GM23338 (cell line): ENCODE measurements around the gene PDSS2. TPM values are rescaled to one million over a fixed set of nuclear protein-coding genes. Genes with fewer than 3 reads are reported as not detected.

Source experiments
- ATAC-seq: fragments of 200-7000 bp; cut with Tn5 transposase; 3 replicates; pipeline ENCODE4 v1.9.1; 2020
- DNase-seq: peaks from one replicate; pipeline ENCODE4 v3.0.0-alpha.2; 2015; ENCODE audit warnings: low spot score
- H2AFZ ChIP-seq: fragments of 200-600 bp; sonication (generic); 2 replicates; pipeline ENCODE4 v1.8.0; 2016; ENCODE audit warnings: antibody characterized with exemption, mild to moderate bottlenecking, moderate library complexity
- H3F3A ChIP-seq: fragments of 200-600 bp; sonication (generic); replicated peaks from 2 replicates; pipeline ENCODE4 v1.8.0; 2017; ENCODE audit warnings: antibody characterized with exemption, mixed run types, low read depth
- H3K27ac ChIP-seq: fragments of 200-600 bp; sonication (generic); 2 replicates; pipeline ENCODE4 v1.6.1; 2016; ENCODE audit warnings: low read depth
- H3K27me3 ChIP-seq: fragments of 200-600 bp; sonication (generic); 2 replicates; pipeline ENCODE4 v1.8.0; 2016; ENCODE audit warnings: mild to moderate bottlenecking, mixed run types, moderate library complexity; ENCODE audit not compliant: insufficient read depth
- H3K36me3 ChIP-seq: fragments of 200-600 bp; sonication (generic); 2 replicates; pipeline ENCODE4 v1.8.0; 2016; ENCODE audit warnings: mild to moderate bottlenecking; ENCODE audit not compliant: insufficient read depth
- H3K4me1 ChIP-seq: fragments of 200-600 bp; sonication (generic); 2 replicates; pipeline ENCODE4 v1.8.0; 2016; ENCODE audit warnings: mild to moderate bottlenecking, moderate library complexity; ENCODE audit not compliant: insufficient read depth
- H3K4me2 ChIP-seq: fragments of 200-600 bp; sonication (generic); 2 replicates; pipeline ENCODE4 v1.7.1; 2017; ENCODE audit warnings: mixed run types
- H3K4me3 ChIP-seq: fragments of 200-600 bp; sonication (generic); 2 replicates; pipeline ENCODE4 v1.6.1; 2016; ENCODE audit warnings: mixed run types
- H3K79me2 ChIP-seq: fragments of 200-600 bp; sonication (generic); replicated peaks from 2 replicates; pipeline ENCODE4 v1.8.0; 2017; ENCODE audit warnings: mild to moderate bottlenecking; ENCODE audit not compliant: insufficient read depth
- H3K9me2 ChIP-seq: fragments of 200-600 bp; sonication (generic); 2 replicates; pipeline ENCODE4 v1.8.0; 2017; ENCODE audit not compliant: insufficient read depth
- H4K20me1 ChIP-seq: fragments of 200-600 bp; sonication (generic); replicated peaks from 2 replicates; pipeline ENCODE4 v1.8.0; 2017; ENCODE audit warnings: mild to moderate bottlenecking; ENCODE audit not compliant: insufficient read depth
- H3K27ac Mint-ChIP-seq: 2 replicates; pipeline ENCODE4 v1.8.0; 2020; ENCODE audit warnings: inconsistent platforms, mild to moderate bottlenecking, moderate library complexity, mixed read lengths
- H3K27me3 Mint-ChIP-seq: 3 replicates; pipeline ENCODE4 v1.8.0; 2022; ENCODE audit warnings: low read depth, mild to moderate bottlenecking, moderate library complexity, mixed read lengths, inconsistent platforms; ENCODE audit not compliant: insufficient read depth, poor library complexity
- H3K36me3 Mint-ChIP-seq: 3 replicates; pipeline ENCODE4 v1.8.0; 2021; ENCODE audit warnings: low read depth, mild to moderate bottlenecking, inconsistent platforms, moderate library complexity, mixed read lengths
- H3K4me1 Mint-ChIP-seq: 3 replicates; pipeline ENCODE4 v1.8.0; 2020; ENCODE audit warnings: mild to moderate bottlenecking, inconsistent platforms, mixed read lengths
- H3K4me3 Mint-ChIP-seq: 3 replicates; pipeline ENCODE4 v1.8.0; 2021; ENCODE audit warnings: moderate library complexity, mild to moderate bottlenecking, inconsistent platforms, mixed read lengths
- H3K9me3 Mint-ChIP-seq: 3 replicates; pipeline ENCODE4 v1.8.0; 2020; ENCODE audit warnings: moderate library complexity, mild to moderate bottlenecking, inconsistent platforms, mixed read lengths
- CREB1 ChIP-seq: fragments of 250-450 bp; sonication (Bioruptor Pico); IDR thresholded peaks from 2 replicates; pipeline ENCODE4 v1.5.0; 2020; ENCODE audit warnings: low read depth, mild to moderate bottlenecking, moderate library complexity
- CTCF ChIP-seq, 2 experiments: fragments of 200-600 bp in 1 of 2; sonication (generic) in 1 of 2; conservative IDR thresholded peaks; 2 replicates each; pipeline versions ENCODE4 v1.5.1 to v1.6.1; 2016 to 2017; ENCODE audit warnings: antibody characterized with exemption in 2 of 2, low read depth in 2 of 2, mild to moderate bottlenecking in 2 of 2, moderate library complexity in 1 of 2
- ETS1 ChIP-seq: IDR thresholded peaks from 2 replicates; pipeline ENCODE4 v1.6.1; 2016; ENCODE audit warnings: antibody characterized with exemption
- EZH2 ChIP-seq: fragments of 200-600 bp; sonication (generic); IDR thresholded peaks from one replicate; pipeline ENCODE4 v1.8.0; 2017; ENCODE audit warnings: antibody characterized with exemption, mild to moderate bottlenecking, low read depth; ENCODE audit not compliant: unreplicated experiment
- EZH2phosphoT487 ChIP-seq: fragments of 200-600 bp; sonication (generic); IDR thresholded peaks from one replicate; pipeline ENCODE4 v1.8.1; 2018; ENCODE audit warnings: antibody characterized with exemption; ENCODE audit not compliant: unreplicated experiment
- JUNB ChIP-seq: IDR thresholded peaks from one replicate; pipeline ENCODE4 v1.6.1; 2016; ENCODE audit warnings: antibody characterized with exemption; ENCODE audit not compliant: unreplicated experiment
- NANOG ChIP-seq: IDR thresholded peaks from 2 replicates; pipeline ENCODE4 v1.6.1; 2016; ENCODE audit warnings: antibody characterized with exemption, borderline replicate concordance
- POLR2AphosphoS5 ChIP-seq: IDR thresholded peaks from 2 replicates; pipeline ENCODE4 v1.6.1; 2016; ENCODE audit warnings: antibody characterized with exemption, low read depth
- STAT1 ChIP-seq: IDR thresholded peaks from one replicate; pipeline ENCODE4 v1.6.1; 2016; ENCODE audit warnings: antibody characterized with exemption; ENCODE audit not compliant: unreplicated experiment
- ZNF114 ChIP-seq: fragments of 250-450 bp; sonication (Bioruptor Pico); IDR thresholded peaks from 2 replicates; pipeline ENCODE4 v1.5.0; 2020; ENCODE audit warnings: mild to moderate bottlenecking, moderate library complexity
- ZNF331 ChIP-seq: fragments of 250-450 bp; sonication (Bioruptor Pico); IDR thresholded peaks from 2 replicates; pipeline ENCODE4 v1.5.0; 2020; ENCODE audit warnings: low read depth, mild to moderate bottlenecking, moderate library complexity
- polyA plus RNA-seq: library from polyadenylated mRNA; unstranded; fragments of >200 nt; fragmentation: Nextera tagmentation; extraction: Ambion mirVana; gene quantifications from 2 replicates; pipeline ENCODE4 v1.2.1, GENCODE V29; 2016
- total RNA-seq: library from RNA; depleted of rRNA; stranded (reverse); fragments of >200 nt; shearing (Covaris generic); gene quantifications from 2 replicates; pipeline ENCODE4 v1.2.3, GENCODE V29; 2014
- TF ChIP-seq, protein P1 (sequence below): fragments of 250-450 bp; sonication (Bioruptor Pico); IDR thresholded peaks from 2 replicates; pipeline ENCODE4 v1.5.0; 2020; ENCODE audit warnings: mild to moderate bottlenecking, moderate library complexity
- TF ChIP-seq, protein P2 (sequence below): IDR thresholded peaks from one replicate; pipeline ENCODE4 v1.6.1; 2018; ENCODE audit warnings: antibody characterized with exemption; ENCODE audit not compliant: unreplicated experiment

Gene PDSS2
- total and polyA plus RNA-seq, 2 experiments from 2014 or later, result 7.3 to 16.7 TPM

- H3K9me2 ChIP-seq, result no peaks in the 10 kb centered on the region
- H3K36me3 ChIP-seq, result no peaks in the 10 kb centered on the region
- H3K79me2 ChIP-seq, result no peaks in the 10 kb centered on the region
- Mint-ChIP-seq H3K27ac (no peak overlapping the region), H3K27me3 (peaks cover 3% of the 10 kb centered on the region), H3K4me3 (no peak overlapping the region), H3K4me1 (peaks cover 17% of the 10 kb centered on the region), H3K9me3 (no peaks in the 10 kb centered on the region), H3K36me3 (no peaks in the 10 kb centered on the region)
- no peaks in the 10 kb centered on the region for H3K27me3 ChIP-seq
- H3F3A ChIP-seq, result no peaks in the 10 kb centered on the region
- no peak overlapping the region for H2AFZ ChIP-seq
- H3K4me3 ChIP-seq, result no peak overlapping the region
- no peak for TF ChIP-seq NANOG
- TF ChIP-seq, protein P1, sequence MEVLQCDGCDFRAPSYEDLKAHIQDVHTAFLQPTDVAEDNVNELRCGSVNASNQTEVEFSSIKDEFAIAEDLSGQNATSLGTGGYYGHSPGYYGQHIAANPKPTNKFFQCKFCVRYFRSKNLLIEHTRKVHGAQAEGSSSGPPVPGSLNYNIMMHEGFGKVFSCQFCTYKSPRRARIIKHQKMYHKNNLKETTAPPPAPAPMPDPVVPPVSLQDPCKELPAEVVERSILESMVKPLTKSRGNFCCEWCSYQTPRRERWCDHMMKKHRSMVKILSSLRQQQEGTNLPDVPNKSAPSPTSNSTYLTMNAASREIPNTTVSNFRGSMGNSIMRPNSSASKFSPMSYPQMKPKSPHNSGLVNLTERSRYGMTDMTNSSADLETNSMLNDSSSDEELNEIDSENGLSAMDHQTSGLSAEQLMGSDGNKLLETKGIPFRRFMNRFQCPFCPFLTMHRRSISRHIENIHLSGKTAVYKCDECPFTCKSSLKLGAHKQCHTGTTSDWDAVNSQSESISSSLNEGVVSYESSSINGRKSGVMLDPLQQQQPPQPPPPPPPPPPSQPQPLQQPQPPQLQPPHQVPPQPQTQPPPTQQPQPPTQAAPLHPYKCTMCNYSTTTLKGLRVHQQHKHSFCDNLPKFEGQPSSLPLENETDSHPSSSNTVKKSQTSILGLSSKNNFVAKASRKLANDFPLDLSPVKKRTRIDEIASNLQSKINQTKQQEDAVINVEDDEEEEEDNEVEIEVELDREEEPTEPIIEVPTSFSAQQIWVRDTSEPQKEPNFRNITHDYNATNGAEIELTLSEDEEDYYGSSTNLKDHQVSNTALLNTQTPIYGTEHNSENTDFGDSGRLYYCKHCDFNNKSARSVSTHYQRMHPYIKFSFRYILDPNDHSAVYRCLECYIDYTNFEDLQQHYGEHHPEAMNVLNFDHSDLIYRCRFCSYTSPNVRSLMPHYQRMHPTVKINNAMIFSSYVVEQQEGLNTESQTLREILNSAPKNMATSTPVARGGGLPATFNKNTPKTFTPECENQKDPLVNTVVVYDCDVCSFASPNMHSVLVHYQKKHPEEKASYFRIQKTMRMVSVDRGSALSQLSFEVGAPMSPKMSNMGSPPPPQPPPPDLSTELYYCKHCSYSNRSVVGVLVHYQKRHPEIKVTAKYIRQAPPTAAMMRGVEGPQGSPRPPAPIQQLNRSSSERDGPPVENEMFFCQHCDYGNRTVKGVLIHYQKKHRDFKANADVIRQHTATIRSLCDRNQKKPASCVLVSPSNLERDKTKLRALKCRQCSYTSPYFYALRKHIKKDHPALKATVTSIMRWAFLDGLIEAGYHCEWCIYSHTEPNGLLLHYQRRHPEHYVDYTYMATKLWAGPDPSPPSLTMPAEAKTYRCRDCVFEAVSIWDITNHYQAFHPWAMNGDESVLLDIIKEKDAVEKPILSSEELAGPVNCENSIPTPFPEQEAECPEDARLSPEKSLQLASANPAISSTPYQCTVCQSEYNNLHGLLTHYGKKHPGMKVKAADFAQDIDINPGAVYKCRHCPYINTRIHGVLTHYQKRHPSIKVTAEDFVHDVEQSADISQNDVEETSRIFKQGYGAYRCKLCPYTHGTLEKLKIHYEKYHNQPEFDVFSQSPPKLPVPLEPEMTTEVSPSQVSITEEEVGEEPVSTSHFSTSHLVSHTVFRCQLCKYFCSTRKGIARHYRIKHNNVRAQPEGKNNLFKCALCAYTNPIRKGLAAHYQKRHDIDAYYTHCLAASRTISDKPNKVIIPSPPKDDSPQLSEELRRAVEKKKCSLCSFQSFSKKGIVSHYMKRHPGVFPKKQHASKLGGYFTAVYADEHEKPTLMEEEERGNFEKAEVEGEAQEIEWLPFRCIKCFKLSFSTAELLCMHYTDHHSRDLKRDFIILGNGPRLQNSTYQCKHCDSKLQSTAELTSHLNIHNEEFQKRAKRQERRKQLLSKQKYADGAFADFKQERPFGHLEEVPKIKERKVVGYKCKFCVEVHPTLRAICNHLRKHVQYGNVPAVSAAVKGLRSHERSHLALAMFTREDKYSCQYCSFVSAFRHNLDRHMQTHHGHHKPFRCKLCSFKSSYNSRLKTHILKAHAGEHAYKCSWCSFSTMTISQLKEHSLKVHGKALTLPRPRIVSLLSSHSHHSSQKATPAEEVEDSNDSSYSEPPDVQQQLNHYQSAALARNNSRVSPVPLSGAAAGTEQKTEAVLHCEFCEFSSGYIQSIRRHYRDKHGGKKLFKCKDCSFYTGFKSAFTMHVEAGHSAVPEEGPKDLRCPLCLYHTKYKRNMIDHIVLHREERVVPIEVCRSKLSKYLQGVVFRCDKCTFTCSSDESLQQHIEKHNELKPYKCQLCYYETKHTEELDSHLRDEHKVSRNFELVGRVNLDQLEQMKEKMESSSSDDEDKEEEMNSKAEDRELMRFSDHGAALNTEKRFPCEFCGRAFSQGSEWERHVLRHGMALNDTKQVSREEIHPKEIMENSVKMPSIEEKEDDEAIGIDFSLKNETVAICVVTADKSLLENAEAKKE (CRISPR knock-in tag), result no peak
- no peak for TF ChIP-seq EZH2phosphoT487
- no peak for TF ChIP-seq ETS1
- no peak for TF ChIP-seq CREB1 (CRISPR knock-in tag)
- TF ChIP-seq JUNB, result no peak
- no peak for TF ChIP-seq CTCF (conservative IDR thresholded peaks at IDR 0.05; ENCODE audit: low read depth in 2 of 2)
- TF ChIP-seq, protein P2, sequence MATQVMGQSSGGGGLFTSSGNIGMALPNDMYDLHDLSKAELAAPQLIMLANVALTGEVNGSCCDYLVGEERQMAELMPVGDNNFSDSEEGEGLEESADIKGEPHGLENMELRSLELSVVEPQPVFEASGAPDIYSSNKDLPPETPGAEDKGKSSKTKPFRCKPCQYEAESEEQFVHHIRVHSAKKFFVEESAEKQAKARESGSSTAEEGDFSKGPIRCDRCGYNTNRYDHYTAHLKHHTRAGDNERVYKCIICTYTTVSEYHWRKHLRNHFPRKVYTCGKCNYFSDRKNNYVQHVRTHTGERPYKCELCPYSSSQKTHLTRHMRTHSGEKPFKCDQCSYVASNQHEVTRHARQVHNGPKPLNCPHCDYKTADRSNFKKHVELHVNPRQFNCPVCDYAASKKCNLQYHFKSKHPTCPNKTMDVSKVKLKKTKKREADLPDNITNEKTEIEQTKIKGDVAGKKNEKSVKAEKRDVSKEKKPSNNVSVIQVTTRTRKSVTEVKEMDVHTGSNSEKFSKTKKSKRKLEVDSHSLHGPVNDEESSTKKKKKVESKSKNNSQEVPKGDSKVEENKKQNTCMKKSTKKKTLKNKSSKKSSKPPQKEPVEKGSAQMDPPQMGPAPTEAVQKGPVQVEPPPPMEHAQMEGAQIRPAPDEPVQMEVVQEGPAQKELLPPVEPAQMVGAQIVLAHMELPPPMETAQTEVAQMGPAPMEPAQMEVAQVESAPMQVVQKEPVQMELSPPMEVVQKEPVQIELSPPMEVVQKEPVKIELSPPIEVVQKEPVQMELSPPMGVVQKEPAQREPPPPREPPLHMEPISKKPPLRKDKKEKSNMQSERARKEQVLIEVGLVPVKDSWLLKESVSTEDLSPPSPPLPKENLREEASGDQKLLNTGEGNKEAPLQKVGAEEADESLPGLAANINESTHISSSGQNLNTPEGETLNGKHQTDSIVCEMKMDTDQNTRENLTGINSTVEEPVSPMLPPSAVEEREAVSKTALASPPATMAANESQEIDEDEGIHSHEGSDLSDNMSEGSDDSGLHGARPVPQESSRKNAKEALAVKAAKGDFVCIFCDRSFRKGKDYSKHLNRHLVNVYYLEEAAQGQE, result no peak
- TF ChIP-seq ZNF331 (CRISPR knock-in tag), result no peak
- TF ChIP-seq EZH2, result no peak
- no peak for TF ChIP-seq STAT1
- no peak for TF ChIP-seq POLR2AphosphoS5
- no peak for TF ChIP-seq ZNF114
- H4K20me1 ChIP-seq, result no peaks in the 10 kb centered on the region
- no peak for ATAC-seq
- H3K27ac ChIP-seq, result no peak overlapping the region
- DNase-seq, result no peak
- peaks cover 14% of the 10 kb centered on the region; the same call in 1 of the 2 replicates for H3K4me1 ChIP-seq
- no peak overlapping the region for H3K4me2 ChIP-seq
Measured at GRCh38 chr6:107470364-107470763, 11.0 kb upstream of the PDSS2 start.
